Activated CD8-positive, alpha-beta T cell treated with anti-CD3 and anti-CD28 coated beads for 36 hours (primary cell): ENCODE measurements around the gene ACHE. TPM values are rescaled to one million over a fixed set of nuclear protein-coding genes. Genes with fewer than 3 reads are reported as not detected.

Source experiments
- ATAC-seq: fragments of 200-7000 bp; cut with Tn5 transposase; one replicate; pipeline ENCODE4 v1.10.0; 2021; ENCODE audit warnings: mild to moderate bottlenecking, moderate library complexity
- CTCF ChIA-PET: fragments of 350-600 bp; sonication (Branson Sonifier 250); formaldehyde crosslinking; loops from one replicate; lab custom pipeline; 2021; ENCODE audit warnings: antibody characterized with exemption; lab: Charles Lee
- POLR2A ChIA-PET: fragments of 350-600 bp; sonication (Branson Sonifier 250); formaldehyde crosslinking; loops from one replicate; lab custom pipeline; 2021; ENCODE audit warnings: antibody characterized with exemption; lab: Charles Lee
- DNase-seq: peaks from one replicate; pipeline ENCODE4 v3.0.0-alpha.2; 2020
- H3K27ac Mint-ChIP-seq: one replicate; pipeline ENCODE4 v1.8.0; 2021; ENCODE audit warnings: mild to moderate bottlenecking, mixed read lengths
- H3K27me3 Mint-ChIP-seq: one replicate; pipeline ENCODE4 v1.8.0; 2021; ENCODE audit warnings: mixed read lengths
- H3K36me3 Mint-ChIP-seq: one replicate; pipeline ENCODE4 v1.8.0; 2021; ENCODE audit warnings: low read depth, mixed read lengths
- H3K4me1 Mint-ChIP-seq: one replicate; pipeline ENCODE4 v1.8.0; 2021; ENCODE audit warnings: low read depth, mixed read lengths
- H3K4me3 Mint-ChIP-seq: one replicate; pipeline ENCODE4 v1.8.0; 2021; ENCODE audit warnings: mild to moderate bottlenecking, moderate library complexity, mixed read lengths
- H3K9me3 Mint-ChIP-seq: one replicate; pipeline ENCODE4 v1.8.0; 2021; ENCODE audit warnings: mixed read lengths
- CTCF ChIP-seq: fragments of 200-600 bp; IDR thresholded peaks from one replicate; pipeline ENCODE4 v1.8.0; 2022; ENCODE audit warnings: antibody characterized with exemption, mild to moderate bottlenecking
- intact Hi-C: fragments of 100-400 bp; cut with micrococcal nuclease; formaldehyde crosslinking; loops from one replicate; pipeline ENCODE4 v1.10.0; 2022
- total RNA-seq, 2 experiments: library from RNA; stranded (reverse); gene quantifications; one replicate each; pipeline ENCODE4 v1.2.3, GENCODE V29; 2021

Gene ACHE
- total RNA-seq, 2 experiments from 2014 or later, result 0.25 TPM; not detected in 1

- POLR2A ChIA-PET, result no interaction called here
- CTCF ChIA-PET, result interaction anchor here (1.1 to 2.8 kb wide), 4 partner anchors 8 to 290 kb away, joined by 3 to 10 read pairs (median 4); partner anchors contain the start of gene SLC12A9
- TF ChIP-seq CTCF, result no peak
- DNase-seq, result no peak
- intact Hi-C loops, result no loop called here
- no peaks in the 10 kb centered on the region for H3K36me3 Mint-ChIP-seq
- H3K27me3 Mint-ChIP-seq, result peaks cover 14% of the 10 kb centered on the region
- H3K27ac Mint-ChIP-seq, result no peak overlapping the region
- H3K9me3 Mint-ChIP-seq, result no peaks in the 10 kb centered on the region
- ATAC-seq, result no peak
- no peak overlapping the region for H3K4me3 Mint-ChIP-seq
- no peaks in the 10 kb centered on the region for H3K4me1 Mint-ChIP-seq
Measured at GRCh38 chr7:100902638-100903037, 7.0 kb upstream of the ACHE start.

DNA sequence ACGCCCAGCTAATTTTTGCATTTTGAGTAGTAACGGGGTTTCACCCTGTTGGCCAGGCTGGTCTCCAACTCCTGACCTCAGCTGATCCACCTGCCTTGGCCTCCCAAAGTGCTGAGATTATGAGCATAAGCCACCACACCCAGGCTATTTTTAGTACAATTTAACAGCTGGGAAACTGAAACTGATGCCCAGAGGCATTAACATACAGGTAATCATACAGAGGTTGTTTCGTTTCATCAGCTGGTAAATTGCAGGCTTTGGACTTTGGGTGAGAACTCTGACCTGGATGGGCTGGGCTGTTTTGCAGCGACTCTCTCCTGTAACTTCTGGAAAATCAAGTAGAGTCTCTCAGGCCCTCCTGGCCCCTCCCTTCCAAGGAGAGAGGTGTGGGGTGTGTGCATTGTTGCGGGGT, 6.2 kb upstream of the ACHE start:
- H3K36me3 Mint-ChIP-seq, result no peaks in the 10 kb centered on the region
- POLR2A ChIA-PET, result no interaction called here

GRCh38 chr7:100900978-100901377, 5.3 kb upstream of the ACHE start:
- ChIA-PET POLR2A (no interaction called here), CTCF (interaction anchor here (1.9 to 2.8 kb wide), 3 partner anchors 100 to 176 kb away, joined by 5 to 11 read pairs (median 10); no protein-coding TSS in a partner anchor)
- Mint-ChIP-seq H3K9me3 (no peaks in the 10 kb centered on the region), H3K36me3 (no peaks in the 10 kb centered on the region), H3K4me1 (peaks cover 5% of the 10 kb centered on the region), H3K27me3 (peaks cover 24% of the 10 kb centered on the region), H3K27ac (no peak overlapping the region), H3K4me3 (no peak overlapping the region)
- no peak for DNase-seq
- intact Hi-C loops, result no loop called here
- TF ChIP-seq CTCF, result no peak
- no peak for ATAC-seq

More for the DNA sequence above, 6.2 kb upstream of the ACHE start:
- ATAC-seq, result no peak
- no peak for TF ChIP-seq CTCF
- no peaks in the 10 kb centered on the region for H3K4me1 Mint-ChIP-seq
- intact Hi-C loops, result no loop called here
- H3K27ac Mint-ChIP-seq, result no peak overlapping the region
- DNase-seq, result no peak
- H3K27me3 Mint-ChIP-seq, result peaks cover 19% of the 10 kb centered on the region
- H3K4me3 Mint-ChIP-seq, result no peak overlapping the region
- no peaks in the 10 kb centered on the region for H3K9me3 Mint-ChIP-seq
- CTCF ChIA-PET, result interaction anchor here (1.5 to 2.8 kb wide), 4 partner anchors 49 to 176 kb away, joined by 4 to 11 read pairs (median 8); partner anchors contain the start of gene SLC12A9

DNA sequence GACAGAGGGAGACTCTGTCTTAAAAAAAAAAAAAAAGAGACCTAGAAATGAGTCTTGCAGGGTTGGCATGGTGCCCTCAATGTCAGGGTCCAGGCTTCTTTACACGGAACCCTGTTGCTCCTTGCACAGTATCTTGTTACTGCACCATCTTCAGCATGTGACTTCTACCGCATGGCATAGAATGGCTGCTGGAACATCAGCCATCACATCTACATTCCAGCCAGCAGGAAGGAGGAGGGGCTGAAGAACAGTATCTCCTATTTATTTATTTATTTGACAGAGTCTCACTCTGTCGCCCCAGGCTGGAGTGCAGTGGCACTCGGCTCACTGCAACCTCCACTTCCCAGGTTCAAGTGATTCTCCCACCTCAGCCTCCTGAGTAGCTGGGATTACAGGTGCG, 3.7 kb upstream of the ACHE start:
- TF ChIP-seq CTCF, result no peak
- Mint-ChIP-seq H3K27me3 (peaks cover 27% of the 10 kb centered on the region), H3K4me1 (peaks cover 7% of the 10 kb centered on the region), H3K9me3 (no peaks in the 10 kb centered on the region), H3K4me3 (no peak overlapping the region), H3K36me3 (no peaks in the 10 kb centered on the region), H3K27ac (no peak overlapping the region)
- ATAC-seq, result no peak
- intact Hi-C loops, result loop anchor here (5.0 kb wide), 1 partner anchor 178 kb away; no protein-coding TSS in a partner anchor
- DNase-seq, result no peak
- ChIA-PET POLR2A (no interaction called here), CTCF (interaction anchor here (1.2 to 2.3 kb wide), 4 partner anchors 47 to 178 kb away, joined by 3 to 19 read pairs (median 8); partner anchors contain the start of gene SLC12A9)

DNA sequence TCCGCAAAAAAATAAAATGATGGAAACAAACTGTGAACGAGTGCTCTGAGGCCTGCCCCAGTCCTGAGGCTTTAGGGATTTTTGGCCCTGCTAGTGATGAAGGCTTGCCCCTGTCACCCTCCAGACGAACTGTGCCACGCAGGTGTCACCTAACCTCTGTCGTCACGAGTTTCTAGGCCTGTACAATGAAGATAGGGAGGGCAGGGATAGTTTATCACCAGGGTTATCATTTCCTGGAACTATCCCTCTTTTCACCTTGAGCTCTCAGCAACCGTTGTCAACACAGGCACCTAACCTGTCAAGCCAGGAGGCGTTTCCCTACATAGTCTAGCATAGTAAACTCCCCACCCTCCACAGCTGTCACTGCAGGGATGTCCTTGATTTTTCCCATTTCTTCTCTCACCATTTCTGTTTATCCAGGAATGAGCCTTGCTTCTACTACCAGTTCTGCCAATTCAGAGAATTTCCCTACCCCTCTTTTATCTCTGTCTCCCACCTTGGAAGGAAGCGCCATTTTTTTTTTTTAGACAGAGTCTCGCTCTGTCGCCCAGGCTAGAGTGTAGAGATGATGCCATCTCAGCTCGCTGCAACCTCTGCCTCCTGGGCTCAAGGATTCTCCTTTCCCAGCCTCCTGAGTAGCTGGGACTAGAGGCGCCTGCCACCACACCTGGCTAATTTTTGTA, 2.2 kb upstream of the ACHE start:
- ChIA-PET CTCF (interaction anchor here (0.6 to 2.2 kb wide), 6 partner anchors 8 to 361 kb away, joined by 3 to 19 read pairs (median 4); partner anchors contain the start of genes SLC12A9 and UFSP1), POLR2A (no interaction called here)
- Mint-ChIP-seq H3K9me3 (no peaks in the 10 kb centered on the region), H3K4me1 (peaks cover 7% of the 10 kb centered on the region), H3K27me3 (peaks cover 35% of the 10 kb centered on the region), H3K36me3 (no peaks in the 10 kb centered on the region), H3K27ac (no peak overlapping the region), H3K4me3 (no peak overlapping the region)
- intact Hi-C loops, result loop anchor here (2.0 to 5.0 kb wide), 2 partner anchors 161 to 179 kb away; no protein-coding TSS in a partner anchor
- DNase-seq, result no peak
- ATAC-seq, result no peak
- TF ChIP-seq CTCF, result no peak
